Keratinocyte (primary cell): ENCODE data around the gene AJAP1. TPM values are rescaled to one million over a fixed set of nuclear protein-coding genes. Genes with fewer than 3 reads are reported as not detected.

ENCODE experiments used
- DNase-seq: peaks from one replicate; pipeline ENCODE4 v3.0.0-alpha.2; 2011; ENCODE audit warnings: low read depth, missing footprints, low spot score
- FAIRE-seq: peaks from 2 replicates; lab custom pipeline; 2011; peaks lifted over from hg19 to GRCh38; lab: Jason Lieb, UNC
- H2AFZ ChIP-seq: 2 replicates; pipeline ENCODE4 v1.6.0; 2012; ENCODE audit warnings: low read length, control low read depth, inconsistent platforms; ENCODE audit not compliant: control insufficient read depth
- H3K27ac ChIP-seq: 2 replicates; pipeline ENCODE4 v1.5.1; 2011; ENCODE audit warnings: low read length; ENCODE audit not compliant: control insufficient read depth, insufficient read depth
- H3K27me3 ChIP-seq: 3 replicates; pipeline ENCODE4 v1.6.0; 2011; ENCODE audit warnings: low read length; ENCODE audit not compliant: control insufficient read depth, insufficient read depth; ENCODE audit errors: extremely low read depth
- H3K36me3 ChIP-seq, 2 experiments: 2 replicates in 1 of 2; 3 replicates in 1 of 2; pipeline ENCODE4 v1.5.1; 2011; ENCODE audit warnings: low read length in 2 of 2, mild to moderate bottlenecking in 1 of 2; ENCODE audit not compliant: control insufficient read depth in 2 of 2, insufficient read depth in 2 of 2; ENCODE audit errors: extremely low read depth in 1 of 2
- H3K4me1 ChIP-seq: 3 replicates; pipeline ENCODE4 v1.5.1; 2011; ENCODE audit warnings: low read length; ENCODE audit not compliant: control insufficient read depth, insufficient read depth; ENCODE audit errors: extremely low read depth
- H3K4me2 ChIP-seq: 3 replicates; pipeline ENCODE4 v1.6.0; 2011; ENCODE audit warnings: low read depth, low read length; ENCODE audit not compliant: control insufficient read depth, insufficient read depth; ENCODE audit errors: extremely low read depth
- H3K4me3 ChIP-seq, 3 experiments: fragments of 200-600 bp in 1 of 3; sonication (generic) in 1 of 3; 2 replicates in 2 of 3; 3 replicates in 1 of 3; pipeline ENCODE4 v1.5.1; 2011 to 2016; ENCODE audit warnings: low read length in 3 of 3, mild to moderate bottlenecking in 3 of 3, control low read depth in 2 of 3, inconsistent platforms in 1 of 3, low read depth in 1 of 3, mixed read lengths in 1 of 3, mixed run types in 1 of 3, moderate library complexity in 1 of 3; ENCODE audit not compliant: control insufficient read depth in 2 of 3, insufficient read depth in 2 of 3; ENCODE audit errors: extremely low read depth in 1 of 3
- H3K79me2 ChIP-seq: 2 replicates; pipeline ENCODE4 v1.6.0; 2012; ENCODE audit warnings: low read length; ENCODE audit not compliant: control insufficient read depth, insufficient read depth
- H3K9ac ChIP-seq: 3 replicates; pipeline ENCODE4 v1.6.0; 2011; ENCODE audit warnings: low read length; ENCODE audit not compliant: control insufficient read depth, insufficient read depth; ENCODE audit errors: extremely low read depth
- H3K9me1 ChIP-seq: 3 replicates; pipeline ENCODE4 v1.6.0; 2011; ENCODE audit warnings: low read length; ENCODE audit not compliant: control insufficient read depth, insufficient read depth; ENCODE audit errors: extremely low read depth
- H3K9me3 ChIP-seq: 2 replicates; pipeline ENCODE4 v1.5.1; 2012; ENCODE audit warnings: low read depth, low read length; ENCODE audit not compliant: control insufficient read depth
- H4K20me1 ChIP-seq: 3 replicates; pipeline ENCODE4 v1.6.0; 2011; ENCODE audit warnings: low read length; ENCODE audit not compliant: control insufficient read depth, insufficient read depth; ENCODE audit errors: extremely low read depth
- CTCF ChIP-seq, 3 experiments: IDR thresholded peaks in 1 of 3; conservative IDR thresholded peaks in 1 of 3; optimal IDR thresholded peaks in 1 of 3; 2 replicates in 2 of 3; 3 replicates in 1 of 3; pipeline versions ENCODE3 to v1.5.1; 2011; ENCODE audit warnings: low read length in 3 of 3, mild to moderate bottlenecking in 3 of 3, moderate library complexity in 2 of 3, control low read depth in 1 of 3, inconsistent platforms in 1 of 3; ENCODE audit not compliant: insufficient read depth in 2 of 3; ENCODE audit errors: extremely low read depth in 1 of 3
- EZH2 ChIP-seq: IDR thresholded peaks from one replicate; pipeline ENCODE4 v1.6.1; 2012; ENCODE audit warnings: inconsistent platforms, mild to moderate bottlenecking, low read length, moderate library complexity
- dilution Hi-C: fragments of 300-500 bp; cut with MboI; formaldehyde crosslinking; loops from one replicate; pipeline ENCODE4 v1.7.0; 2020; ENCODE audit warnings: low sequenced_read_pairs; ENCODE audit not compliant: extremely low pct_ligation_motif_present
- polyA plus RNA-seq, 5 experiments: library from polyadenylated mRNA; depleted of rRNA in 3 of 5; stranded (reverse) in 3 of 5; stranded (forward) in 1 of 5; unstranded in 1 of 5; fragments of >200 nt; gene quantifications; 1 replicate in 1 of 5; 2 replicates in 3 of 5; 3 replicates in 1 of 5; pipeline versions ENCODE4 v1.2.1 to v1.2.3, GENCODE V29; 2011 to 2012; ENCODE audit warnings: missing spikeins in 2 of 5, low read depth in 1 of 5, low replicate concordance in 1 of 5

Gene AJAP1
- polyA plus RNA-seq, 1 donor (not counting 4 experiments of a cell fraction or from before 2014, with no cell fraction given): 2.2 TPM

DNA sequence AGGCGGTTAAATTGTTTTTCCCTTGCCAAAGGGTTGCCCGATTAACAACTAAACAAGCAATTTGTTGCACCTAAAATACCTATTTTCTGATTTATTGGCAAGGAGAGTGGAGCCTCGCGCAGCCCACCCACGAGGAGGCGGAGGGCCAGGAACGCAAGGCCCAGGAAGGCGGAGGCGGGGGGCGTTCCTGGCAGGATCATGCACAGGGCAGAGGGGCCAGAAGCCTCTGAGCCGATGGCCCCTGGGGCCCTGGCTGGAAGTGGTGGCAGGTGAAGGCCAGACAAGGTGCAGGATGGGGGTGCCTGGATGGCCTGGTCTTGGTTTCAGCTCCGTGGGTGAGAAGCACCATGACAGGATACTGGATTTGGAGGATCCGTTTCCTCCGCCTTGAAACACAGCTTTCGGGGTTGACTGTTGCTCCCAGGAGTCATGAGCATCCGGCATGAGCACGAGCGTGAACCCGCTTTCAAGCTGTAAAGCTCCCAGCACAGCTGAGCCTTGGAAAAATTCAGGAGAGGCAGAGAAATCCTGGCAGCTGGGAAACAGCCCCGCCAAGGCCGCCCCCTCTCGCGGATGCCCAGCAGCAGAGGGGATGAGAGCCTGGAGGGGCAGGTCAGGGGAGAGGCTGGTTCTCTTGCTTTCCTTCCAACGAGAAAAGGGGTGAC, 35.0 kb downstream of the AJAP1 start:
- no peaks in the 10 kb centered on the region for H3K9me1 ChIP-seq
- DNase-seq: no peak
- dilution Hi-C loops: no loop called here
- H3K79me2 ChIP-seq: no peaks in the 10 kb centered on the region
- H3K27me3 ChIP-seq: no peaks in the 10 kb centered on the region
- peaks cover 0 to 4% of the 10 kb centered on the region in 2 experiments for H3K36me3 ChIP-seq
- no peak for TF ChIP-seq EZH2
- TF ChIP-seq CTCF (optimal IDR thresholded peaks at IDR 0.05 in 1 of 3, IDR thresholded peaks at IDR 0.05 in 1 of 3, conservative IDR thresholded peaks at IDR 0.05 in 1 of 3; ENCODE audit: extremely low read depth in 1 of 3, insufficient read depth in 2 of 3, low read length in 3 of 3): no peak
- no peak overlapping the region for H3K4me2 ChIP-seq
- no peak overlapping the region for H3K4me3 ChIP-seq
- H2AFZ ChIP-seq: no peak overlapping the region
- H4K20me1 ChIP-seq: peaks cover 2% of the 10 kb centered on the region
- H3K27ac ChIP-seq: no peak overlapping the region
- H3K9me3 ChIP-seq: no peaks in the 10 kb centered on the region
- H3K9ac ChIP-seq: no peak overlapping the region
- no peaks in the 10 kb centered on the region for H3K4me1 ChIP-seq
- no peak for FAIRE-seq

DNA sequence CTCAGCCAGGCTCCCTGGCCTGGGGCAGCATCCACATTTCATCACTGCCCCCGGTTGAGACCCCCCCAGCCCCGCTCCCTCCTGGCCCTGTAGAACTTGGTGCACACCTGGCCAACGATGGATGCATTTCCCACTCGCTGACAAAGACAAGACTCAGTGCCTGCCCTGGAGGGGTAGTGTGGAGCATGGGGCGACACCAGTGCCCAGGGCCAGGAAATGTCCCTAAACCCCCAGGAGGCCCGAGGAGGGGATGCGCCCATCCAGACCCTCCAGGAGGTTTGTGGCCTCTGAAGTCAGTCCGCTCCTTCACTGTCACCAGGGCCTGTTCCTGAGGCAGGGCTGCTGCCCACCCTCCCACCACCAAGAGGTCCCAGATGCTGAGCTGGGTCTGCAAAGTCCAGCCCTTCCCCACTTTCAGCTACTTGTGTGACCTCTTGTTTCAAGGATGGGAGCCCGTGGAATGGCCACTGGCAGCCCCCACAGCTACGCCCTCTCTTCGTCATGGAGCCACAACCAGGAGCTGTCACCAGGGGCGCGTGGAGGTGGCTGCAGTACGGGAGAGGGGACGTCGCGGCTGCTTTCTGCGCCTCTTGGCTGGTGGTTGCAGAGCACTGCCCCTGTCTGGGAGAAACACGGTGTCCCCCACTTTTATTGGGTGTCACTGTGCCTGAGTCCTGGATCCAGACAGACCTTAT, 35.7 kb downstream of the AJAP1 start:
- FAIRE-seq: no peak

More for the DNA sequence above, 35.7 kb downstream of the AJAP1 start:
- Histone ChIP-seq H4K20me1 (peaks cover 2% of the 10 kb centered on the region), H3K9me1 (no peaks in the 10 kb centered on the region), H3K79me2 (no peaks in the 10 kb centered on the region), H3K36me3 (peaks cover 0 to 1% of the 10 kb centered on the region in 2 experiments), H3K9me3 (no peaks in the 10 kb centered on the region), H3K9ac (no peak overlapping the region), H3K27me3 (no peaks in the 10 kb centered on the region), H3K4me3 (no peak overlapping the region), H3K4me2 (no peak overlapping the region), H3K4me1 (no peaks in the 10 kb centered on the region), H3K27ac (no peak overlapping the region), H2AFZ (no peak overlapping the region)
- TF ChIP-seq EZH2: no peak
- TF ChIP-seq CTCF (optimal IDR thresholded peaks at IDR 0.05 in 1 of 3, IDR thresholded peaks at IDR 0.05 in 1 of 3, conservative IDR thresholded peaks at IDR 0.05 in 1 of 3; ENCODE audit: extremely low read depth in 1 of 3, insufficient read depth in 2 of 3, low read length in 3 of 3): no peak
- dilution Hi-C loops: no loop called here
- DNase-seq: no peak
